ENCODE data around the gene AGO3.

The AGO3 gene

DNA sequence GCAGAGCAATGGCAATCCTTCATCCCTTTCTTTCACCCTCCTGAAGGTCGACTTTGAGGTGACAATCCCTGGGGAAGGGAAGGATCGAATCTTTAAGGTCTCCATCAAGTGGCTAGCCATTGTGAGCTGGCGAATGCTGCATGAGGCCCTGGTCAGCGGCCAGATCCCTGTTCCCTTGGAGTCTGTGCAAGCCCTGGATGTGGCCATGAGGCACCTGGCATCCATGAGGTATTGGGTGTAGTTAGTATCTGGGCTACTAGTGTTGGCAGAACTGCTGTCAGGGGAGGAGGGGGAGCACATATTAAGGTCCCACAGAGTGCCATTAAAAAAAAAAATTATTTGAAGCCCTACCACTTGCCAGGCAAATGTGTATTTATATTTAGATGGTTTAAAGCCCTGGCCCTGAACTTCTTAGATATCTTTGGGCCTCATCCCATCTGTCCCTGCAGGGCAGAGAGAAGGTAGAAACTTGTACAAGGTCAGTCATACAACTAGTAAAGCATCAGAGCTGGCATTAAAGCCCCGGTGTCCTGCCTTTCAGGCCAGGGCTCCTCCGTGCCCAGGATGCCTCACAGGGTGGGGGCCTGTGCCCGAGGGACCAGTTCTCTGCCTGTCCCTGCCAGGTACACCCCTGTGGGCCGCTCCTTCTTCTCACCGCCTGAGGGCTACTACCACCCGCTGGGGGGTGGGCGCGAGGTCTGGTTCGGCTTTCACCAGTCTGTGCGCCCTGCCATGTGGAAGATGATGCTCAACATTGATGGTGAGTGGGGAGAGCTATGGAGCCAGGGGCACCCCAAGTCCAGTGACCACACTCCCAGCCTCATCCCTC, 37.6 kb upstream of the AGO3 start:
- ChIA-PET CTCF (interaction anchor here (1.0 to 4.0 kb wide), 2 partner anchors 11 to 18 kb away, joined by 3 to 22 read pairs; partner anchors contain the start of gene AGO1), POLR2A (no interaction called here)
- TF ChIP-seq, protein P1, sequence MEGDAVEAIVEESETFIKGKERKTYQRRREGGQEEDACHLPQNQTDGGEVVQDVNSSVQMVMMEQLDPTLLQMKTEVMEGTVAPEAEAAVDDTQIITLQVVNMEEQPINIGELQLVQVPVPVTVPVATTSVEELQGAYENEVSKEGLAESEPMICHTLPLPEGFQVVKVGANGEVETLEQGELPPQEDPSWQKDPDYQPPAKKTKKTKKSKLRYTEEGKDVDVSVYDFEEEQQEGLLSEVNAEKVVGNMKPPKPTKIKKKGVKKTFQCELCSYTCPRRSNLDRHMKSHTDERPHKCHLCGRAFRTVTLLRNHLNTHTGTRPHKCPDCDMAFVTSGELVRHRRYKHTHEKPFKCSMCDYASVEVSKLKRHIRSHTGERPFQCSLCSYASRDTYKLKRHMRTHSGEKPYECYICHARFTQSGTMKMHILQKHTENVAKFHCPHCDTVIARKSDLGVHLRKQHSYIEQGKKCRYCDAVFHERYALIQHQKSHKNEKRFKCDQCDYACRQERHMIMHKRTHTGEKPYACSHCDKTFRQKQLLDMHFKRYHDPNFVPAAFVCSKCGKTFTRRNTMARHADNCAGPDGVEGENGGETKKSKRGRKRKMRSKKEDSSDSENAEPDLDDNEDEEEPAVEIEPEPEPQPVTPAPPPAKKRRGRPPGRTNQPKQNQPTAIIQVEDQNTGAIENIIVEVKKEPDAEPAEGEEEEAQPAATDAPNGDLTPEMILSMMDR (IDR thresholded peaks at IDR 0.05; ENCODE audit: insufficient read depth, low read length, missing control alignments): no peak
- H3K4me3 ChIP-seq (ENCODE audit: low read depth, low read length): no peak overlapping the region
- DNase-seq (ENCODE audit: low read depth, low spot score): no peak

DNA sequence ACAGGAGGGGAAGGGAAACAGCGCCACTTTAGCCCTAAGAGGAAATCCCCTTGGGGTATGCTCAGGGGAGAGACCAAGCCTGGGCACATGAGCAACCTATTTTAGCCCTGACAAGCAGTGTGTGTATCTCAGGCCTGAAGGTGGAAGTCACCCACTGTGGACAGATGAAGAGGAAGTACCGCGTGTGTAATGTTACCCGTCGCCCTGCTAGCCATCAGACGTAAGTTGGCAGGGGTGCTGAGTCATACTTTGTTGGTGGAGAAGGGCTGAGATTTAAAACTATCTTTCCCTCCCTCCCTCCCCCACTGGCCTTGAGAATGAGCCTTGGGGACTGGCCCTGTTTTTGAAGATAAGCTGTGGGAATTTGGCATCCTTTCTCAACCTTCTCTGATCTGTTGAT, 36.7 kb upstream of the AGO3 start:
- POLR2A ChIA-PET: no interaction called here
- no peak overlapping the region for H3K4me3 ChIP-seq (ENCODE audit: low read depth, low read length)
- TF ChIP-seq, protein P1 (IDR thresholded peaks at IDR 0.05; ENCODE audit: insufficient read depth, low read length, missing control alignments): no peak
- no peak for DNase-seq (ENCODE audit: low read depth, low spot score)
- CTCF ChIA-PET: interaction anchor here (0.7 to 4.0 kb wide), 3 partner anchors 12 to 19 kb away, joined by 3 to 22 read pairs (median 4); partner anchors contain the start of gene AGO1

DNA sequence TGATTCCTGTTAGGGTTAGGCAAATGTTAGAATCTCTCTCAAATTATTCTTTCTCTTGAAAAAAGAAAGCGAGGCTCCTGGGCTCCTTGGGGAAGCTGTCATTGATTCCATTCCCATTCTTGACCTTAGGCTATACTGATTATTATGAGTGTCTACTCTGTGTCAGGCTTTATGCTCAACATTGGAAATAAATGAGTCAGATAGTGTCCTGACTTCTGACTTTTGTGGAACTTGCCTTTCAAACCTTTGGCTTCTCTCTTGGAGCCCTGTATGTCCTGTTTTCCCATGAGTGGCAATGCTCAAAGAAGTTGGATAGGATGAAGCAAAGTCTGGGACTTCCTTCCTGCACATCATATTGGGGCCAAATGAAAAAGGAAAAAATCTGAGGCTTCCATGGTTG, 36.2 kb upstream of the AGO3 start:
- ChIA-PET CTCF (interaction anchor here (0.7 to 1.4 kb wide), 2 partner anchors 12 to 22 kb away, joined by 3 to 4 read pairs; no protein-coding TSS in a partner anchor), POLR2A (no interaction called here)
- TF ChIP-seq, protein P1 (IDR thresholded peaks at IDR 0.05; ENCODE audit: insufficient read depth, low read length, missing control alignments): no peak
- DNase-seq (ENCODE audit: low read depth, low spot score): no peak
- H3K4me3 ChIP-seq (ENCODE audit: low read depth, low read length): no peak overlapping the region

DNA sequence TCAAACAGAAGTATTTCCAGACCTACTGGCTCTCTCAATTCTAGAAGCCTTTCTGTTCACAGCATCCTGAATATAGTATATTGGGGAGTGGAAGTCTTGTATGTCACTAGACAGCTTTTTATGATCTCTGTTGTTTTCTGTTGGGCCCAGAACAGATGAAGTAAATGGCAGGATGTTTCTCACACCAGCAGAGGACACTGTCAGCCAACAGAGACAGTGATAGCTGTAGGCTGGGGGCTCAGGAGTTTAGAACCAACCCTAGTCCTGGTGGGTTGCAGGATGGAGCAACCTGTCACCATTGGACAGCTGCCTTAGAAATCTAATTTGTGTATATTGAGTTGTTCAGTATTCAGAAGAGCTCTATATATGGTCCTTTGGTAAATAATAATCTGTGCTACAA, 31.0 kb upstream of the AGO3 start:
- CTCF ChIA-PET: interaction anchor here (0.6 kb wide), 1 partner anchor 17 kb away, joined by 4 read pairs; the partner anchor contains the start of gene AGO1
- POLR2A ChIA-PET: no interaction called here
- no peak overlapping the region for H3K4me3 ChIP-seq (ENCODE audit: low read depth, low read length)
- no peak for DNase-seq (ENCODE audit: low read depth, low spot score)
- TF ChIP-seq, protein P1 (IDR thresholded peaks at IDR 0.05; ENCODE audit: insufficient read depth, low read length, missing control alignments): no peak

DNA sequence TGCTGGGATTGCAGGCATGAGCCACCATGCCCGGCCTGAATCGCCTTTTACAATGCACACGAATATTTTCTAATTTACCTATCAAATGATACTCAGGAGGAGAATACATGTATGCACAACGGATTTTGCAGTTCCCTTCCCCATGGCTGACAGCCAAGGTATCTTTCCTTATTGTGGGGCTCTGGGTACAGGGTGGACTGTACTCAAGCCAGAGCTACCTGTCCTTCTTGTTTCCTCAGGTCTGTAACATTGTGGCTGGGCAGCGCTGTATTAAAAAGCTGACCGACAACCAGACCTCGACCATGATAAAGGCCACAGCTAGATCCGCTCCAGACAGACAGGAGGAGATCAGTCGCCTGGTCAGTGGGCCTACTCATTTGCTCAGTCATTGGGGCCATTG, 29.7 kb upstream of the AGO3 start:
- no peak overlapping the region for H3K4me3 ChIP-seq (ENCODE audit: low read depth, low read length)
- POLR2A ChIA-PET: no interaction called here
- CTCF ChIA-PET: interaction anchor here (1.4 to 1.6 kb wide), 2 partner anchors 18 to 21 kb away, joined by 3 to 4 read pairs; partner anchors contain the start of gene AGO1
- no peak for DNase-seq (ENCODE audit: low read depth, low spot score)
- TF ChIP-seq, protein P1 (IDR thresholded peaks at IDR 0.05; ENCODE audit: insufficient read depth, low read length, missing control alignments): no peak

DNA sequence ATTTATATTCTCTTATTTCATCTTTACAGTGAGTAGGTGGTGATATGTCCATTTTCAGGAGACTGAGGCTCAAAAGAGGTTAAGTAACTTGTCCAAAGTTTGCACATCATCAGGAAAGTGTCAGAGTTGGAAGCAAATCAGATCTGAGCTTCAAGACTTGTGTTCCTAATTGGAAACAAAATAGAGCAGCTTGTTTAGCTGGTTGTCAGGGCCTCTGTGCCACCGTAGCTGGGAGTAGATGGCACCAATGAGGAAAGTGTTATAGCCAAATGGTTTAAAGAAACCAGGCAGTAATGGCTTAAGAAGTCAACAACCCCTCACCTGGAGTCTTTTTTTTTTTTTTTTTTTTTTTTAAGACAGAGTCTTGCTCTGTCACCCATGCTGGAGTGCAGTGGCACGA, 28.2 kb upstream of the AGO3 start:
- H3K4me3 ChIP-seq (ENCODE audit: low read depth, low read length): no peak overlapping the region
- DNase-seq (ENCODE audit: low read depth, low spot score): no peak
- POLR2A ChIA-PET: no interaction called here
- TF ChIP-seq, protein P1 (IDR thresholded peaks at IDR 0.05; ENCODE audit: insufficient read depth, low read length, missing control alignments): no peak
- CTCF ChIA-PET: interaction anchor here (1.2 kb wide), 1 partner anchor 21 kb away, joined by 3 read pairs; no protein-coding TSS in a partner anchor
